ENCODE measurements around the gene FHIT.

The FHIT gene

DNA sequence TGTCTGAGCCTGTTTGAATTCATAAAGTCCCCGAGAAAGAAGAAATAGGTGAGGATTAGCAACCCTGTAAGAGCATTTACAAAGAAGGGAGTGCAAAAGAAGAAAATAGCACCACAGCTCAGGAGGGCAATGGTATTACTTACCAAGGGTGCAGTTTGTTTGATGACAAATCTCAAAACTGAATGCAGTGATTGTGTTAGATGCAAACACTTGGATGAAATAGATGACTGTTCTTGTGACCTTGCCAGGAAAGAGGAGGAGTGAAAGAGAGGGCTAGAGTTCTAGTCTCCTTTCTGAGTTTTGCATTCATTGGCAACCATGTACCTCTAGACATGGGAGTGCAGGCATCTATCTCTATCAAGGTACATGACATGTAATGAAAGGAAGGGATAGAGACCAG lies 1170.6 kb downstream of the FHIT start:
- Mint-ChIP-seq H3K4me3 (no peak overlapping the region), H3K9me3 (peaks cover 19% of the 10 kb centered on the region), H3K4me1 (peaks cover 12% of the 10 kb centered on the region), H3K36me3 (ENCODE audit: low read depth) (no peaks in the 10 kb centered on the region), H3K27me3 (ENCODE audit: low read depth) (no peaks in the 10 kb centered on the region), H3K27ac (no peak overlapping the region)
- TF ChIP-seq, protein P1, sequence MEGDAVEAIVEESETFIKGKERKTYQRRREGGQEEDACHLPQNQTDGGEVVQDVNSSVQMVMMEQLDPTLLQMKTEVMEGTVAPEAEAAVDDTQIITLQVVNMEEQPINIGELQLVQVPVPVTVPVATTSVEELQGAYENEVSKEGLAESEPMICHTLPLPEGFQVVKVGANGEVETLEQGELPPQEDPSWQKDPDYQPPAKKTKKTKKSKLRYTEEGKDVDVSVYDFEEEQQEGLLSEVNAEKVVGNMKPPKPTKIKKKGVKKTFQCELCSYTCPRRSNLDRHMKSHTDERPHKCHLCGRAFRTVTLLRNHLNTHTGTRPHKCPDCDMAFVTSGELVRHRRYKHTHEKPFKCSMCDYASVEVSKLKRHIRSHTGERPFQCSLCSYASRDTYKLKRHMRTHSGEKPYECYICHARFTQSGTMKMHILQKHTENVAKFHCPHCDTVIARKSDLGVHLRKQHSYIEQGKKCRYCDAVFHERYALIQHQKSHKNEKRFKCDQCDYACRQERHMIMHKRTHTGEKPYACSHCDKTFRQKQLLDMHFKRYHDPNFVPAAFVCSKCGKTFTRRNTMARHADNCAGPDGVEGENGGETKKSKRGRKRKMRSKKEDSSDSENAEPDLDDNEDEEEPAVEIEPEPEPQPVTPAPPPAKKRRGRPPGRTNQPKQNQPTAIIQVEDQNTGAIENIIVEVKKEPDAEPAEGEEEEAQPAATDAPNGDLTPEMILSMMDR (IDR thresholded peaks at IDR 0.05; ENCODE audit: unreplicated experiment in 3 of 3): no peak

GRCh38 chr3:60079076-60079475 lies 1172.2 kb downstream of the FHIT start:
- Mint-ChIP-seq H3K27me3 (ENCODE audit: low read depth) (no peaks in the 10 kb centered on the region), H3K4me3 (no peak overlapping the region), H3K9me3 (peaks cover 16% of the 10 kb centered on the region), H3K27ac (peak overlapping the region in 2 of 3 experiments; percentile 3 to 43), H3K4me1 (peaks cover 23% of the 10 kb centered on the region), H3K36me3 (ENCODE audit: low read depth) (no peaks in the 10 kb centered on the region)
- TF ChIP-seq, protein P1 (IDR thresholded peaks at IDR 0.05; ENCODE audit: unreplicated experiment in 3 of 3): no peak

GRCh38 chr3:60076331-60076730 lies 1174.9 kb downstream of the FHIT start:
- peaks cover 27% of the 10 kb centered on the region for H3K4me1 Mint-ChIP-seq
- no peaks in the 10 kb centered on the region for H3K36me3 Mint-ChIP-seq (ENCODE audit: low read depth)
- TF ChIP-seq, protein P1 (IDR thresholded peaks at IDR 0.05; ENCODE audit: unreplicated experiment in 3 of 3): no peak
- H3K27ac Mint-ChIP-seq: no peak overlapping the region
- no peaks in the 10 kb centered on the region for H3K27me3 Mint-ChIP-seq (ENCODE audit: low read depth)
- H3K4me3 Mint-ChIP-seq: no peak overlapping the region
- H3K9me3 Mint-ChIP-seq: peaks cover 3% of the 10 kb centered on the region

- H3K9me3 Mint-ChIP-seq: peaks cover 2% of the 10 kb centered on the region
- H3K27ac Mint-ChIP-seq: no peak overlapping the region
- no peaks in the 10 kb centered on the region for H3K36me3 Mint-ChIP-seq (ENCODE audit: low read depth)
- H3K27me3 Mint-ChIP-seq (ENCODE audit: low read depth): no peaks in the 10 kb centered on the region
- H3K4me3 Mint-ChIP-seq: no peak overlapping the region
- H3K4me1 Mint-ChIP-seq: peaks cover 15% of the 10 kb centered on the region
- TF ChIP-seq, protein P1 (IDR thresholded peaks at IDR 0.05; ENCODE audit: unreplicated experiment in 3 of 3): no peak
These were observed 1177.3 kb downstream of the FHIT start for GRCh38 chr3:60073942-60074341.

DNA sequence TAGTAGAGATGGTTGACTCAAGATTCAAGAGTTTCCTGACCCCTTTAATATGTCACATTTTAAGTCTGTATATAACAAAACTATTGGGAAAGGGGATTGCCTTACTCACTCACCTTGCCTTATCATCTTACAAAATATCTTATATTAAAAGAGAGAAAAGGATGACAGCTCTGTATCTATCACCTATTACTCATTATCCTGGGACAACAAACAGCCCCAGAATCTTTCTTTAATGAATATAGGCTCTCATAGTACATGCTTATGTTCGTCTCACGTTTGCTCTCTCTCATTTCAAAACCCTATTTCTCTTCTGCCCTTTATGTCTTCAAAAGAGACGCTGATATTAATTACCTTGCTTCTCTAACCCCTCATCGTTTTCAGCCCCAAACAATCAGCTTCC lies 1178.0 kb downstream of the FHIT start:
- Mint-ChIP-seq H3K4me3 (no peak overlapping the region), H3K27ac (no peak overlapping the region), H3K36me3 (ENCODE audit: low read depth) (no peaks in the 10 kb centered on the region), H3K9me3 (peaks cover under 1% of the 10 kb centered on the region), H3K4me1 (peaks cover 15% of the 10 kb centered on the region), H3K27me3 (ENCODE audit: low read depth) (no peaks in the 10 kb centered on the region)
- TF ChIP-seq, protein P1 (IDR thresholded peaks at IDR 0.05; ENCODE audit: unreplicated experiment in 3 of 3): no peak

DNA sequence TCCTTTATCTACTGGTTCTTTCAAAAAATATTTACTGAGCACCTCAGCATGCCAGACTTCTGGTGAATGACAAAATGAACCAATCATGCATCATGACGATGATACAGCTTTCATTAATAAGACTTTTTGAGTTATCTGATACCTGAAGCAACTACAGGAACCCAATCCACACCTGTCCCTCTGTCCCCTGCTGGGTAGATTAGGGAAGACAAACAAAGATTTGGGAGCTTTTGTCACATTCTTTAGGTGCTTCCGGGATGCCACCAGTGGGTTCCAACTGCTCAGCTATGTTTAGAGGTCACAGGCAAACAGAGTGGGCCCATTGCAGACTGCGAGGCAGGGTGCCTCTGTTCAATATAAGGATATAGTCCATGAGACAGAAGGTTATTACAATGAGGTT lies 1180.9 kb downstream of the FHIT start:
- H3K27me3 Mint-ChIP-seq (ENCODE audit: low read depth): no peaks in the 10 kb centered on the region
- TF ChIP-seq, protein P1 (IDR thresholded peaks at IDR 0.05; ENCODE audit: unreplicated experiment in 3 of 3): no peak
- peaks cover 15% of the 10 kb centered on the region for H3K4me1 Mint-ChIP-seq
- no peaks in the 10 kb centered on the region for H3K9me3 Mint-ChIP-seq
- H3K36me3 Mint-ChIP-seq (ENCODE audit: low read depth): no peaks in the 10 kb centered on the region
- H3K4me3 Mint-ChIP-seq: no peak overlapping the region
- no peak overlapping the region for H3K27ac Mint-ChIP-seq

All from nephron (organoid).